GM12878 (cell line): ENCODE results near the gene CAMTA1. TPM values are rescaled to one million over a fixed set of nuclear protein-coding genes. Genes with fewer than 3 reads are reported as not detected.

Experiments
- ATAC-seq: fragments of 200-7000 bp; cut with Tn5 transposase; 3 replicates; pipeline ENCODE4 v1.9.1; 2020; ENCODE audit warnings: mild to moderate bottlenecking, moderate library complexity
- BruUV-seq: library from RNA; stranded (reverse); fragments of 400-500 nt; replicated peaks from 2 replicates; lab custom pipeline; 2021; lab: Mats Ljungman, UMichigan
- CTCF ChIA-PET: fragments of 300-600 bp; sonication (Branson Sonifier 250); formaldehyde crosslinking; extraction: SDS; loops from one replicate; lab custom pipeline; 2021; ENCODE audit warnings: inconsistent platforms; lab: Yijun Ruan, JAX
- POLR2A ChIA-PET: fragments of 350-600 bp; formaldehyde crosslinking; extraction: SDS; loops from one replicate; lab custom pipeline; 2021; ENCODE audit warnings: inconsistent platforms; lab: Charles Lee
- RAD21 ChIA-PET: fragments of 300-600 bp; sonication (Branson Sonifier 250); formaldehyde crosslinking; loops from one replicate; lab custom pipeline; 2023; ENCODE audit warnings: antibody characterized with exemption; ENCODE audit not compliant: unreplicated experiment; lab: Charles Lee
- SMC1A ChIA-PET: fragments of 300-600 bp; sonication (Branson Sonifier 250); formaldehyde crosslinking; loops from one replicate; lab custom pipeline; 2023; ENCODE audit not compliant: unreplicated experiment, uncharacterized antibody; lab: Charles Lee
- DNase-seq: peaks from one replicate; pipeline ENCODE4 v3.0.0-alpha.2; 2011; ENCODE audit warnings: low read depth, low spot score
- FAIRE-seq: peaks from 3 replicates; lab custom pipeline; 2011; peaks lifted over from hg19 to GRCh38; lab: Jason Lieb, UNC
- H2AFZ ChIP-seq: 2 replicates; pipeline ENCODE4 v1.6.0; 2011; ENCODE audit warnings: low read depth, low read length, control low read depth; ENCODE audit not compliant: control insufficient read depth
- H3K27ac ChIP-seq: 2 replicates; pipeline ENCODE4 v1.5.1; 2011; ENCODE audit warnings: control low read depth; ENCODE audit not compliant: control insufficient read depth, insufficient read depth
- H3K27me3 ChIP-seq, 2 experiments: replicated peaks in 1 of 2; 2 replicates each; pipeline versions ENCODE4 v1.6.0 to v1.6.1; 2011; ENCODE audit warnings: low read length in 1 of 2; ENCODE audit not compliant: control insufficient read depth in 2 of 2, insufficient read depth in 2 of 2
- H3K36me3 ChIP-seq, 2 experiments: 2 replicates each; pipeline ENCODE4 v1.5.1; 2011; ENCODE audit warnings: low read length in 1 of 2; ENCODE audit not compliant: control insufficient read depth in 2 of 2, insufficient read depth in 2 of 2
- H3K4me1 ChIP-seq: 2 replicates; pipeline ENCODE4 v1.6.1; 2011; ENCODE audit warnings: mild to moderate bottlenecking, low read length, moderate library complexity, mixed read lengths; ENCODE audit not compliant: control insufficient read depth, insufficient read depth
- H3K4me2 ChIP-seq: 2 replicates; pipeline ENCODE4 v1.6.0; 2011; ENCODE audit warnings: control low read depth; ENCODE audit not compliant: control insufficient read depth, insufficient read depth
- H3K4me3 ChIP-seq: fragments of 200-600 bp; sonication (generic); 2 replicates; pipeline ENCODE4 v1.5.1; 2016
- H3K79me2 ChIP-seq: 2 replicates; pipeline ENCODE4 v1.6.0; 2011; ENCODE audit warnings: low read length; ENCODE audit not compliant: control insufficient read depth, insufficient read depth
- H3K9ac ChIP-seq: 2 replicates; pipeline ENCODE4 v1.8.0; 2011; ENCODE audit warnings: low read length, control low read depth, mixed read lengths; ENCODE audit not compliant: control insufficient read depth, insufficient read depth
- H3K9me3 ChIP-seq: replicated peaks from 3 replicates; pipeline ENCODE4 v1.5.1; 2011; ENCODE audit warnings: mild to moderate bottlenecking, low read length; ENCODE audit not compliant: control insufficient read depth, insufficient read depth
- H4K20me1 ChIP-seq: 2 replicates; pipeline ENCODE4 v1.6.0; 2011; ENCODE audit not compliant: control insufficient read depth, insufficient read depth
- BCL3 ChIP-seq: IDR thresholded peaks from 2 replicates; pipeline ENCODE4 v1.6.1; 2011; ENCODE audit warnings: borderline replicate concordance, low read depth, mild to moderate bottlenecking, moderate library complexity, low read length; ENCODE audit not compliant: insufficient read depth, poor library complexity, severe bottlenecking
- CHD2 ChIP-seq: IDR thresholded peaks from 2 replicates; pipeline ENCODE4 v1.6.1; 2011; ENCODE audit warnings: low read depth, low read length, improper control_type of control experiment, borderline replicate concordance
- E2F4 ChIP-seq: IDR thresholded peaks from 2 replicates; pipeline ENCODE4 v1.6.1; 2012; ENCODE audit warnings: low read depth, low read length, improper control_type of control experiment
- HDGF ChIP-seq: fragments of 450-650 bp; IDR thresholded peaks from 2 replicates; pipeline ENCODE4 v1.6.1; 2016; ENCODE audit warnings: antibody characterized with exemption
- IKZF1 ChIP-seq: fragments of 450-650 bp; conservative IDR thresholded peaks from 2 replicates; pipeline ENCODE4 v1.6.1; 2017; ENCODE audit warnings: antibody characterized with exemption, mild to moderate bottlenecking
- NFYB ChIP-seq: IDR thresholded peaks from 2 replicates; pipeline ENCODE4 v1.6.1; 2011; ENCODE audit warnings: low read depth, mild to moderate bottlenecking, low read length, improper control_type of control experiment, moderate library complexity; ENCODE audit not compliant: insufficient read depth
- NR2C2 ChIP-seq: IDR thresholded peaks from 2 replicates; pipeline ENCODE4 v1.6.1; 2011; ENCODE audit warnings: borderline replicate concordance, low read depth; ENCODE audit not compliant: control insufficient read depth, insufficient read length
- RAD51 ChIP-seq: fragments of 450-650 bp; IDR thresholded peaks from 2 replicates; pipeline ENCODE4 v1.6.1; 2016; ENCODE audit warnings: moderate library complexity, mild to moderate bottlenecking, inconsistent platforms
- SRF ChIP-seq, 2 experiments: IDR thresholded peaks; 2 replicates each; pipeline ENCODE4 v1.6.1; 2011; ENCODE audit warnings: low read depth in 2 of 2, low read length in 2 of 2, mild to moderate bottlenecking in 1 of 2, moderate library complexity in 1 of 2
- ZNF24 ChIP-seq: fragments of 450-650 bp; IDR thresholded peaks from 2 replicates; pipeline ENCODE4 v1.6.1; 2017; ENCODE audit warnings: antibody characterized with exemption, mild to moderate bottlenecking
- whole genome bisulfite sequencing: methylation state at CpG from one replicate; pipeline ENCODE4 v1.1.6; 2016; ENCODE audit warnings: low lambda C conversion rate; ENCODE audit not compliant: insufficient replicate concordance, insufficient coverage; ENCODE audit errors: missing lambda C conversion rate; 5-methylcytosine and 5-hydroxymethylcytosine counted together
- in situ Hi-C: fragments of 300-500 bp; cut with MboI; formaldehyde crosslinking; loops from 9 replicates; pipeline ENCODE4 v1.14.3; 2018; ENCODE audit warnings: mixed read lengths
- intact Hi-C: fragments of 100-400 bp; cut with micrococcal nuclease; formaldehyde crosslinking; loops from one replicate; pipeline ENCODE4 v1.14.2; 2022; ENCODE audit not compliant: unreplicated experiment
- polyA plus RNA-seq, 11 experiments: library from polyadenylated mRNA; depleted of rRNA in 4 of 11; unstranded in 6 of 11; stranded (reverse) in 5 of 11; fragments of >200 nt; fragmentation: Nextera tagmentation in 4 of 11; fragmentation: Illumina TruSeq in 1 of 11; extraction: Ambion mirVana in 4 of 11; extraction: Trizol in 1 of 11; gene quantifications; 1 replicate in 1 of 11; 2 replicates in 10 of 11; pipeline versions ENCODE4 v1.2.1 to v1.2.3, GENCODE V29; 2011 to 2016; ENCODE audit warnings: inconsistent platforms in 2 of 11, missing spikeins in 2 of 11, low read depth in 1 of 11
- total RNA-seq, 4 experiments: library from RNA; depleted of rRNA in 3 of 4; stranded (reverse); fragments of >200 nt in 3 of 4; fragmentation: Illumina TruSeq in 1 of 4; extraction: Trizol in 1 of 4; gene quantifications; 2 replicates each; pipeline versions ENCODE4 v1.2.1 to v1.2.3, GENCODE V29; 2013 to 2021
- TF ChIP-seq, protein P1 (sequence below): fragments of 450-650 bp; formaldehyde crosslinking; IDR thresholded peaks from 2 replicates; pipeline ENCODE4 v1.4.0; 2020; ENCODE audit warnings: mild to moderate bottlenecking, moderate library complexity
- TF ChIP-seq, protein P2 (sequence below): IDR thresholded peaks from 2 replicates; pipeline ENCODE4 v1.6.1; 2011; ENCODE audit warnings: borderline replicate concordance, low read depth, mild to moderate bottlenecking, moderate library complexity, mixed read lengths, low read length; ENCODE audit not compliant: insufficient read depth; ENCODE audit errors: extremely low read length

CAMTA1 gene
- total and polyA plus RNA-seq, 10 of the 15 experiments (the other 5 are each of a cell fraction or from before 2014, with no cell fraction given), result 37.7 to 148 (median 76.4) TPM

DNA sequence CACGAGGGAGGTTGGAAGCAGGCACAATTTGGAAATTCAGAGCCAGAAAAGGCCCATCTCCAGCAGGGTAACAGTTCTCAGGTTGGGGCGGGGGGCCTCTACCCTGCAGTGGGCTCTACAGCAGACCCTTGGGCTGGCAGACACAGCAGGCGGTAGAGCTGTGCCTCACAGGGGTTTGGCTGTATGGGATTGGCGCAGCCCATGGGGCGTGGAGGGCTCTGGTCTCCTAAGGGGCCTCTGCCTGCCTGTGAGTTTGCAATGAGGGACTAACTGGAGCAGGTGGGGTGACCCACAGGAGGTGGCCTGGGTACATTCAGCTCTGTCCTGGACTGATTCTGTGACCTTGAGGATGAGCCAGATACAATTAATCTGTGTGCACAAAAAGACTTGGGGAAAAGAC, 124.1 kb downstream of the CAMTA1 start:
- H3K27me3 ChIP-seq, result no peaks in the 10 kb centered on the region; a peak in 2 of 4 replicates
- POLR2A ChIA-PET, result interaction anchor here (0.6 kb wide), 1 partner anchor 809 kb away, joined by 3 read pairs; no protein-coding TSS in a partner anchor

More for the DNA sequence above, 124.1 kb downstream of the CAMTA1 start:
- Histone ChIP-seq H3K36me3 (no peaks in the 10 kb centered on the region), H3K9me3 (no peaks in the 10 kb centered on the region; the same call in 2 of the 3 replicates), H3K4me2 (no peak overlapping the region), H3K79me2 (no peaks in the 10 kb centered on the region), H3K4me1 (no peaks in the 10 kb centered on the region), H2AFZ (no peak overlapping the region), H4K20me1 (no peaks in the 10 kb centered on the region), H3K9ac (no peak overlapping the region), H3K4me3 (no peak overlapping the region), H3K27ac (no peak overlapping the region)
- FAIRE-seq (no peak), DNase-seq (no peak), ATAC-seq (no peak)
- intact Hi-C loops (no loop called here), in situ Hi-C loops (no loop called here)
- BruUV-seq, result no TSS peak
- ChIA-PET SMC1A (no interaction called here), RAD21 (no interaction called here), CTCF (no interaction called here)
- 56% methylated on average over 5 of the region's 5 CpGs for WGBS
- TF ChIP-seq IKZF1 (no peak), NFYB (no peak), HDGF (no peak), BCL3 (no peak), RAD51 (no peak), CHD2 (no peak), ZNF24 (no peak), SRF (IDR thresholded peaks at IDR 0.05; ENCODE audit: low read depth in 2 of 2, low read length in 2 of 2) (no peak), E2F4 (no peak), NR2C2 (no peak)
- TF ChIP-seq, protein P1, sequence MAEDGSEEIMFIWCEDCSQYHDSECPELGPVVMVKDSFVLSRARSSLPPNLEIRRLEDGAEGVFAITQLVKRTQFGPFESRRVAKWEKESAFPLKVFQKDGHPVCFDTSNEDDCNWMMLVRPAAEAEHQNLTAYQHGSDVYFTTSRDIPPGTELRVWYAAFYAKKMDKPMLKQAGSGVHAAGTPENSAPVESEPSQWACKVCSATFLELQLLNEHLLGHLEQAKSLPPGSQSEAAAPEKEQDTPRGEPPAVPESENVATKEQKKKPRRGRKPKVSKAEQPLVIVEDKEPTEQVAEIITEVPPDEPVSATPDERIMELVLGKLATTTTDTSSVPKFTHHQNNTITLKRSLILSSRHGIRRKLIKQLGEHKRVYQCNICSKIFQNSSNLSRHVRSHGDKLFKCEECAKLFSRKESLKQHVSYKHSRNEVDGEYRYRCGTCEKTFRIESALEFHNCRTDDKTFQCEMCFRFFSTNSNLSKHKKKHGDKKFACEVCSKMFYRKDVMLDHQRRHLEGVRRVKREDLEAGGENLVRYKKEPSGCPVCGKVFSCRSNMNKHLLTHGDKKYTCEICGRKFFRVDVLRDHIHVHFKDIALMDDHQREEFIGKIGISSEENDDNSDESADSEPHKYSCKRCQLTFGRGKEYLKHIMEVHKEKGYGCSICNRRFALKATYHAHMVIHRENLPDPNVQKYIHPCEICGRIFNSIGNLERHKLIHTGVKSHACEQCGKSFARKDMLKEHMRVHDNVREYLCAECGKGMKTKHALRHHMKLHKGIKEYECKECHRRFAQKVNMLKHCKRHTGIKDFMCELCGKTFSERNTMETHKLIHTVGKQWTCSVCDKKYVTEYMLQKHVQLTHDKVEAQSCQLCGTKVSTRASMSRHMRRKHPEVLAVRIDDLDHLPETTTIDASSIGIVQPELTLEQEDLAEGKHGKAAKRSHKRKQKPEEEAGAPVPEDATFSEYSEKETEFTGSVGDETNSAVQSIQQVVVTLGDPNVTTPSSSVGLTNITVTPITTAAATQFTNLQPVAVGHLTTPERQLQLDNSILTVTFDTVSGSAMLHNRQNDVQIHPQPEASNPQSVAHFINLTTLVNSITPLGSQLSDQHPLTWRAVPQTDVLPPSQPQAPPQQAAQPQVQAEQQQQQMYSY (CRISPR knock-in tag), result no peak
- TF ChIP-seq, protein P2, sequence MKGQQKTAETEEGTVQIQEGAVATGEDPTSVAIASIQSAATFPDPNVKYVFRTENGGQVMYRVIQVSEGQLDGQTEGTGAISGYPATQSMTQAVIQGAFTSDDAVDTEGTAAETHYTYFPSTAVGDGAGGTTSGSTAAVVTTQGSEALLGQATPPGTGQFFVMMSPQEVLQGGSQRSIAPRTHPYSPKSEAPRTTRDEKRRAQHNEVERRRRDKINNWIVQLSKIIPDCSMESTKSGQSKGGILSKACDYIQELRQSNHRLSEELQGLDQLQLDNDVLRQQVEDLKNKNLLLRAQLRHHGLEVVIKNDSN, result no peak
